Loucy (cell line): ENCODE data around the gene ROBO2.

Source experiments
- CTCF ChIP-seq: fragments of 200-600 bp; sonication (generic); conservative IDR thresholded peaks from 2 replicates; pipeline ENCODE4 v1.5.1; 2014; ENCODE audit warnings: mild to moderate bottlenecking, antibody characterized with exemption, low read length
- EZH2phosphoT487 ChIP-seq: fragments of 200-600 bp; IDR thresholded peaks from 2 replicates; pipeline ENCODE4 v1.6.1; 2018; ENCODE audit warnings: antibody characterized with exemption, mild to moderate bottlenecking, moderate library complexity, borderline replicate concordance

DNA sequence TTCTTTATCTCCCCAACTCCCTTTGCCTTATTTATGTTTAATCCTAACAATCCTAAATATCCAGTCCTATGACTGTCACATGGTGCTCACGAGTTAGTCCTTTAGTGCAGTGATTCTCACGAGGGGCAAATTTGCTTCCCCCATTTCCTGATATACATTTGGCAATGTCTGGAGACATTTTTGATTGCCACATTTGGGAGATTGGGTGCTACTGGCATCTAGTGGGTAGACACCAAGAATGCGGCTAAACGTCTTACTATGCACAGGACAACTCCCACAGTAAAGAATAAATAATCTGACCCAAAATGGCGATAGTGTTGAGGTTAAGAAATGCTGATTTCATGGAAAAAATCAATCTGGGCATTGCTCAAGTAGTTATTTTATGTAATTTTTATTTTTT is 466.5 kb downstream of the ROBO2 start:
- TF ChIP-seq CTCF: no peak
- no peak for TF ChIP-seq EZH2phosphoT487
